Tibial nerve (tissue), 4 donors: ENCODE data around the gene CUTC. TPM values are rescaled to one million over a fixed set of nuclear protein-coding genes. Genes with fewer than 3 reads are reported as not detected.

Experiments
- DNase-seq, 2 donors: peaks; one replicate each; pipeline ENCODE4 v3.0.0-alpha.2; 2019; ENCODE audit warnings: low spot score in 2 of 2
- H3K27ac ChIP-seq, 4 donors: fragments of 200-600 bp; sonication (generic) in 3 of 4; one replicate each; pipeline ENCODE4 v1.5.1; 2017 to 2019; ENCODE audit warnings: mild to moderate bottlenecking in 1 of 4
- H3K27me3 ChIP-seq, 2 donors: fragments of 200-600 bp; sonication (generic) in 1 of 2; one replicate each; pipeline versions ENCODE4 v1.5.1 to v1.6.0; 2017 to 2019
- H3K36me3 ChIP-seq, 3 donors: fragments of 200-600 bp; sonication (generic); one replicate each; pipeline ENCODE4 v1.5.1; 2018 to 2019
- H3K4me1 ChIP-seq, 4 donors: fragments of 200-600 bp; sonication (generic) in 3 of 4; one replicate each; pipeline ENCODE4 v1.5.1; 2017 to 2019
- H3K4me3 ChIP-seq, 4 donors: fragments of 200-600 bp; sonication (generic) in 3 of 4; one replicate each; pipeline ENCODE4 v1.5.1; 2017 to 2019; ENCODE audit warnings: mild to moderate bottlenecking in 1 of 4, moderate library complexity in 1 of 4
- H3K9me3 ChIP-seq, 4 donors: fragments of 200-600 bp; sonication (generic) in 3 of 4; one replicate each; pipeline ENCODE4 v1.5.1; 2017 to 2019
- CTCF ChIP-seq, 5 experiments: fragments of 200-600 bp in 3 of 5; fragments of 450-650 bp in 2 of 5; sonication (generic) in 3 of 5; IDR thresholded peaks; one replicate each; pipeline ENCODE4 v1.5.1; 2016 to 2019; ENCODE audit warnings: antibody characterized with exemption in 5 of 5, mild to moderate bottlenecking in 3 of 5, moderate library complexity in 2 of 5
- EP300 ChIP-seq, 2 donors: sonication (generic); formaldehyde crosslinking; IDR thresholded peaks; one replicate each; pipeline ENCODE4 v1.6.1; 2017; ENCODE audit warnings: antibody characterized with exemption in 2 of 2, mild to moderate bottlenecking in 1 of 2
- POLR2A ChIP-seq, 2 donors: fragments of 450-650 bp; IDR thresholded peaks; one replicate each; pipeline ENCODE4 v1.6.1; 2017; ENCODE audit warnings: antibody characterized with exemption in 2 of 2, mild to moderate bottlenecking in 2 of 2, moderate library complexity in 2 of 2
- WGBS, 2 donors: methylation state at CpG; one replicate each; pipeline ENCODE4 v1.1.5; 2018; 5-methylcytosine and 5-hydroxymethylcytosine counted together
- total RNA-seq, 4 donors: library from RNA; depleted of rRNA; stranded (reverse); fragments of >200 nt; gene quantifications; one replicate each; pipeline ENCODE4 v1.1.0, GENCODE V29; 2016

The CUTC gene
- total RNA-seq, 4 donors from 2014 or later: 21.9 to 55.7 (median 40.1) TPM

- no peaks in the 10 kb centered on the region for H3K27me3 ChIP-seq
- H3K9me3 ChIP-seq: no peaks in the 10 kb centered on the region
- H3K36me3 ChIP-seq: peaks cover 0 to 57% (median 0%) of the 10 kb centered on the region in 3 donors
- TF ChIP-seq EP300 (IDR thresholded peaks at IDR 0.05) (no peak), POLR2A (IDR thresholded peaks at IDR 0.05) (no peak), CTCF (IDR thresholded peaks at IDR 0.05) (no peak)
- no peak overlapping the region for H3K4me3 ChIP-seq
- WGBS, 2 donors: 93 to 97% methylated on average over 1 of the region's 1 CpG
- peak overlapping the region in 2 of 4 donors; percentile 0 to 36 for H3K27ac ChIP-seq
- no peaks in the 10 kb centered on the region for H3K4me1 ChIP-seq
- DNase-seq: no peak
These were observed 23.5 kb upstream of the CUTC start for GRCh38 chr10:99708428-99709012.

- H3K36me3 ChIP-seq: peaks cover 0 to 57% (median 0%) of the 10 kb centered on the region in 3 donors
- TF ChIP-seq CTCF (IDR thresholded peaks at IDR 0.05): no peak
- TF ChIP-seq EP300 (IDR thresholded peaks at IDR 0.05): no peak
- TF ChIP-seq POLR2A (IDR thresholded peaks at IDR 0.05): no peak
- H3K4me3 ChIP-seq: no peak overlapping the region
- 38 to 41% methylated on average over 4 of the region's 4 CpGs for WGBS, 2 donors
- H3K9me3 ChIP-seq: no peaks in the 10 kb centered on the region
- H3K27ac ChIP-seq: peak overlapping the region in 1 of 4 donors; percentile 36
- DNase-seq: no peak
- no peaks in the 10 kb centered on the region for H3K4me1 ChIP-seq
- no peaks in the 10 kb centered on the region for H3K27me3 ChIP-seq
These were observed 22.4 kb upstream of the CUTC start for GRCh38 chr10:99709480-99710229.

- TF ChIP-seq CTCF (IDR thresholded peaks at IDR 0.05) (peak in 4 of 5 experiments; percentile 19 to 41 (median 31)), EP300 (IDR thresholded peaks at IDR 0.05) (no peak)
- peak in 1 of 2 donors; percentile 49 for DNase-seq
- Histone ChIP-seq H3K27me3 (no peaks in the 10 kb centered on the region), H3K4me3 (no peak overlapping the region), H3K36me3 (peaks cover 0 to 59% (median 0%) of the 10 kb centered on the region in 3 donors), H3K4me1 (no peaks in the 10 kb centered on the region), H3K9me3 (no peaks in the 10 kb centered on the region), H3K27ac (no peak overlapping the region)
These were observed 20.8 kb upstream of the CUTC start for GRCh38 chr10:99711129-99711719.

- Histone ChIP-seq H3K4me1 (no peaks in the 10 kb centered on the region), H3K36me3 (peaks cover 4 to 79% (median 4%) of the 10 kb centered on the region in 3 donors)
- 86 to 92% methylated on average over 5 of the region's 5 CpGs for WGBS, 2 donors
These were observed 17.6 kb upstream of the CUTC start for GRCh38 chr10:99714446-99714845.

More at GRCh38 chr10:99714446-99714845, 17.6 kb upstream of the CUTC start:
- Histone ChIP-seq H3K9me3 (no peaks in the 10 kb centered on the region), H3K27ac (no peak overlapping the region), H3K4me3 (no peak overlapping the region), H3K27me3 (no peaks in the 10 kb centered on the region)
- TF ChIP-seq CTCF (IDR thresholded peaks at IDR 0.05) (no peak), POLR2A (IDR thresholded peaks at IDR 0.05) (no peak), EP300 (IDR thresholded peaks at IDR 0.05) (no peak)
- DNase-seq: no peak
